BJ (cell line): ENCODE results near the gene GLI3. TPM values are rescaled to one million over a fixed set of nuclear protein-coding genes. Genes with fewer than 3 reads are reported as not detected.

Experiments used
- CTCF ChIA-PET: fragments of 350-600 bp; formaldehyde crosslinking; extraction: SDS; loops from one replicate; lab custom pipeline; 2021; ENCODE audit warnings: antibody characterized with exemption, inconsistent platforms; lab: Yijun Ruan, JAX
- POLR2A ChIA-PET: fragments of 300-600 bp; sonication (Branson Sonifier 250); formaldehyde crosslinking; extraction: SDS; loops from one replicate; lab custom pipeline; 2021; ENCODE audit warnings: antibody characterized with exemption; lab: Charles Lee
- DNase-seq: peaks from one replicate; pipeline ENCODE4 v3.0.0-alpha.2; 2011; ENCODE audit warnings: low read depth
- H3K27me3 ChIP-seq: 2 replicates; pipeline ENCODE4 v1.6.0; 2011; ENCODE audit warnings: low read length; ENCODE audit not compliant: control insufficient read depth, insufficient read depth
- H3K36me3 ChIP-seq: 2 replicates; pipeline ENCODE4 v1.5.1; 2011; ENCODE audit warnings: low read length; ENCODE audit not compliant: control insufficient read depth, insufficient read depth
- H3K4me3 ChIP-seq: 2 replicates; pipeline ENCODE4 v1.5.1; 2011; ENCODE audit warnings: low read depth, mild to moderate bottlenecking, control low read depth, low read length
- CTCF ChIP-seq: IDR thresholded peaks from 2 replicates; pipeline ENCODE4 v1.5.1; 2011; ENCODE audit warnings: low read depth, mild to moderate bottlenecking, control low read depth, inconsistent platforms, low read length, moderate library complexity; ENCODE audit not compliant: insufficient read depth
- polyA plus RNA-seq: library from polyadenylated mRNA; depleted of rRNA; stranded (reverse); fragments of >200 nt; gene quantifications from 2 replicates; pipeline ENCODE4 v1.2.3, GENCODE V29; 2011

The GLI3 gene
- polyA plus RNA-seq, 1 experiment = 5.1 TPM

- Histone ChIP-seq H3K36me3 (no peaks in the 10 kb centered on the region), H3K4me3 (no peak overlapping the region), H3K27me3 (no peaks in the 10 kb centered on the region)
- no peak for TF ChIP-seq CTCF
- ChIA-PET CTCF (no interaction called here), POLR2A (no interaction called here)
- DNase-seq = no peak
Measured at GRCh38 chr7:42168512-42168911, 68.5 kb downstream of the GLI3 start.

- Histone ChIP-seq H3K27me3 (no peaks in the 10 kb centered on the region), H3K4me3 (no peak overlapping the region), H3K36me3 (no peaks in the 10 kb centered on the region)
- CTCF ChIA-PET = no interaction called here
- no peak for TF ChIP-seq CTCF
- POLR2A ChIA-PET = interaction anchor here (0.6 kb wide), 1 partner anchor 1917 kb away, joined by 23 read pairs; no protein-coding TSS in a partner anchor
- DNase-seq = no peak
Measured at GRCh38 chr7:42167631-42168236, 69.3 kb downstream of the GLI3 start.

- no peaks in the 10 kb centered on the region for H3K27me3 ChIP-seq
- ChIA-PET CTCF (interaction anchor here (0.6 to 1.2 kb wide), 3 partner anchors 8 to 12 kb away, joined by 3 to 9 read pairs (median 3); no protein-coding TSS in a partner anchor), POLR2A (no interaction called here)
- no peak for TF ChIP-seq CTCF
- no peaks in the 10 kb centered on the region for H3K36me3 ChIP-seq
- no peak for DNase-seq
- H3K4me3 ChIP-seq = no peak overlapping the region
Measured at GRCh38 chr7:42167206-42167605, 69.8 kb downstream of the GLI3 start.

GRCh38 chr7:42164881-42165428 is 72.1 kb downstream of the GLI3 start:
- no peak for DNase-seq
- no peaks in the 10 kb centered on the region for H3K27me3 ChIP-seq
- no peak overlapping the region for H3K4me3 ChIP-seq
- TF ChIP-seq CTCF = no peak
- ChIA-PET CTCF (no interaction called here), POLR2A (no interaction called here)
- no peaks in the 10 kb centered on the region for H3K36me3 ChIP-seq

GRCh38 chr7:42162560-42163325 is 74.3 kb downstream of the GLI3 start:
- CTCF ChIA-PET = no interaction called here
- Histone ChIP-seq H3K4me3 (no peak overlapping the region), H3K36me3 (no peaks in the 10 kb centered on the region), H3K27me3 (no peaks in the 10 kb centered on the region)
- no peak for TF ChIP-seq CTCF
- no peak for DNase-seq
- POLR2A ChIA-PET = no interaction called here
